ENCODE data around the gene DACT2.

Gene DACT2

DNA sequence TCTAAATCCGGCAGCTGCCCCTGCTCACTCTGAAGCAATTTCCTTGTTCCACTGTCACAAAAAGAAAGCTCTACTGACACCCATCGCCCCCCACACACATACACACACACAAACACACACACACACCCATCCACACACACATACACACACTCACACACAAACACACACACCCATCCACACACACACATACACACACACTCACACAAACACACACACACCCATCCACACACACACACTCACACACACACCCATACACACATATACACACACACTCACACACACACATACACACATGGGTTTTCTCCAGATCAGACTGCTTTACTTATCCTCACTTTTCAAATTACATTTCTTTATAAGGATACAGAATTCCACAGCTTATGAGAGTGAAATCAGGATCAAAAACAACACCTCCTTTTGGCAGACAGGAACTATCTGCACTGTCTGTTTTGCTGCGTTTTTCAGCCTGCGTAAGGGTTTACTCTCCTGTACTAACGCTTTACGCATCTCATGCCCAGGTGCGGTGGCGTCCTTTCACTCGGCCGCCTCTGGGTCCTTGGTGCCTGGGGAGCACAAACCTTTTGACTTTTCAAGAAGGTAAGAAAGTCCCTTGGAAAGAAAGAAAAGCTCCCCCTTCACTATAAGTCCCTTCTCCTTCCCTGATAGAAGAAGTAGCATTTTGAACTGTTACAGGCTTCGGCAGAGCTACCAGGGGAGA is 8.0 kb downstream of the DACT2 start:
- TF ChIP-seq, protein P1, sequence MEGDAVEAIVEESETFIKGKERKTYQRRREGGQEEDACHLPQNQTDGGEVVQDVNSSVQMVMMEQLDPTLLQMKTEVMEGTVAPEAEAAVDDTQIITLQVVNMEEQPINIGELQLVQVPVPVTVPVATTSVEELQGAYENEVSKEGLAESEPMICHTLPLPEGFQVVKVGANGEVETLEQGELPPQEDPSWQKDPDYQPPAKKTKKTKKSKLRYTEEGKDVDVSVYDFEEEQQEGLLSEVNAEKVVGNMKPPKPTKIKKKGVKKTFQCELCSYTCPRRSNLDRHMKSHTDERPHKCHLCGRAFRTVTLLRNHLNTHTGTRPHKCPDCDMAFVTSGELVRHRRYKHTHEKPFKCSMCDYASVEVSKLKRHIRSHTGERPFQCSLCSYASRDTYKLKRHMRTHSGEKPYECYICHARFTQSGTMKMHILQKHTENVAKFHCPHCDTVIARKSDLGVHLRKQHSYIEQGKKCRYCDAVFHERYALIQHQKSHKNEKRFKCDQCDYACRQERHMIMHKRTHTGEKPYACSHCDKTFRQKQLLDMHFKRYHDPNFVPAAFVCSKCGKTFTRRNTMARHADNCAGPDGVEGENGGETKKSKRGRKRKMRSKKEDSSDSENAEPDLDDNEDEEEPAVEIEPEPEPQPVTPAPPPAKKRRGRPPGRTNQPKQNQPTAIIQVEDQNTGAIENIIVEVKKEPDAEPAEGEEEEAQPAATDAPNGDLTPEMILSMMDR (IDR thresholded peaks at IDR 0.05; ENCODE audit: low read depth, low read length) = no peak
- DNase-seq (ENCODE audit: extremely low read depth, low read depth) = no peak

GRCh38 chr6:168310945-168311344 is 8.6 kb downstream of the DACT2 start:
- DNase-seq (ENCODE audit: extremely low read depth, low read depth) = no peak

GRCh38 chr6:168310403-168310802 is 9.2 kb downstream of the DACT2 start:
- TF ChIP-seq, protein P1 (IDR thresholded peaks at IDR 0.05; ENCODE audit: low read depth, low read length) = no peak
- DNase-seq (ENCODE audit: extremely low read depth, low read depth) = no peak

More at GRCh38 chr6:168310945-168311344, 8.6 kb downstream of the DACT2 start:
- TF ChIP-seq, protein P1 (IDR thresholded peaks at IDR 0.05; ENCODE audit: low read depth, low read length) = no peak

DNA sequence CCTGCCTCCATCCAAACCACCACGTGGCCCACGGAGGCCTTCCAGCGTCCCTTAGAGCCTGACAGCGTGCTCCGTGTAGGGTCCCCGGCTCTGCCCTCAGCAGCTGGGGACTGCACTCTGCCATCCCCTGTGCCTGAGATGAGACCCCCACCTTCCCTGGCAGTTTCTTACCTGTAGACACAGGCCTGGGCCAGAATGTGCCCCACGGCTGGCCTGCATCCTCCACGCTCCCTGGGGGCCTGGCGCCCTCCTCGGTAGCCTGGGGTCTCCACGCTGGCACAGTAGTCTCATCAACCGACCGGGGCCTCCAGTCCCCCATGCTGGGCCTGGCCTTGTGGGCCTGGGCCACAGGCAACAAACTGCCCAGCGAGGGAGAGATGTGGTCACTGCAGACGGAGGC is 9.6 kb downstream of the DACT2 start:
- TF ChIP-seq, protein P1 (IDR thresholded peaks at IDR 0.05; ENCODE audit: low read depth, low read length) = no peak
- no peak for DNase-seq (ENCODE audit: extremely low read depth, low read depth)

DNA sequence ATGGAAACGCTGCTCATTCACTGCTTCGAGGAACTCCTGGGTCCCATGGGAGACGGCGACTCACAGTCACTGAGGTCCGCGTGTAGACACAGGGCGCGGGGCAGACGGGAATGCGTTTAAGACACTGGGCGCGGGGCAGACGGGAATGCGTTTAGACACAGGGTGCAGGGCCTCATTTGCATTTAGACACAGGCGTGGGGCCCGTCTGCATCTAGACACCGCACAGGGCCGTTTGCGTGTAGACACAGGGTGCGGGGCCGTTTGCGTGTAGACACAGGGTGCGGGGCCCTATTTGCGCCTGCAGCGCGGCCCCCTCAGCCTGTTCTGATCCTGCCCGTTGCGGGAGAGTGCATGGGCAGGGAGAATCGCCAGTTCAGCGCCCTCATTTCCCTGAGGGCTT is 10.4 kb downstream of the DACT2 start:
- no peak for DNase-seq (ENCODE audit: extremely low read depth, low read depth)
- TF ChIP-seq, protein P1 (IDR thresholded peaks at IDR 0.05; ENCODE audit: low read depth, low read length) = no peak

- TF ChIP-seq, protein P1 (IDR thresholded peaks at IDR 0.05; ENCODE audit: low read depth, low read length) = no peak
- no peak for DNase-seq (ENCODE audit: extremely low read depth, low read depth)
Observed at GRCh38 chr6:168308390-168309144, 11.0 kb downstream of the DACT2 start.

GRCh38 chr6:168307695-168308021 is 11.9 kb downstream of the DACT2 start:
- TF ChIP-seq, protein P1 (IDR thresholded peaks at IDR 0.05; ENCODE audit: low read depth, low read length) = no peak
- no peak for DNase-seq (ENCODE audit: extremely low read depth, low read depth)

Measured in AG09319 (cell line).